GM20431 (cell line): Measurements from ENCODE around the gene CEP162.
"Not testable (repeated sequence)": the region's sequence is repeated elsewhere in the genome, so short reads cannot be mapped to it uniquely, and the experiment has no call there.

Experiments used
- in situ Hi-C: fragments of 300-500 bp; cut with MseI, MboI; formaldehyde crosslinking; loops from one replicate; pipeline ENCODE4 v1.15.0; 2020; ENCODE audit warnings: low sequenced_read_pairs; ENCODE audit not compliant: unreplicated experiment

Gene CEP162

DNA sequence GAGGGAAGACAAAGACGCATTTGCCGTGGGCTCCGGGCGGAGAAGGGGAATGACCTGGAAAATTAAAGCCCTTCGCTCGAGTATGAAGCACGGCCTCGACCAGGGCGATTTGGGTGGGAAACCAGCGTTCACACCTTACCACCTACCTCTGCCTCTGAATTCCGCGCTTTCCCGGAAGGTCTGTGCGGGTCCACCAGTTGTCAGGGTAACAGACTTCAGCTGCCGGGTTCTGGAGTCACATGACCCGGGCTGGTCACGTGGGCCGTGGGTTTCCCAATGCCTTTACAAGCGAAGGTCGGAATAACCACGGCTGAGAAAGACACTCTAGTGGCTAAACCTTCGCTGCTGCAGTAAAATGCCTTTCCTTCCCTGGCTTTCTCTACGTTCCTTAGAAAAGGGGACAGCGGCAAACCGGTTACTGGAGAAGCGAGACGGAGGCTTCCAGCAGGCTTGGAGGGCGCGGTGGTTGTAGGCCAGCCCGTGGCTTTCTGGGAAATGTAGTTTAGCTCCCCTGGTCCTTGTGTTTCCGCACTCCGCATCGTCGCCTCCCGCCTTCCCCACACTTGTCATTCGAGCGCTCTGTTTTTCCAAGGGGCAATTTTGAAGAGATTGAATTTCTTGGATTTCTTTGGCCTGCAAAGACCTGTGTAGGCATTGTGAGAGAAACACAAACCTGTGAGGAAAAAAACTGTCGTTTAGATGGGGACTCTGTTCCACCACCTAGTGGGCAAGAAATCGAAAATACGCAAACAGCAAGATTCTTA is at the start of gene CEP162:
TSS of gene CEP162 (minus strand) at position 210 of the 764 bp plus-strand sequence. CDS start 1,250 bp downstream, outside the sequence.
- in situ Hi-C loops, result no loop called here

DNA sequence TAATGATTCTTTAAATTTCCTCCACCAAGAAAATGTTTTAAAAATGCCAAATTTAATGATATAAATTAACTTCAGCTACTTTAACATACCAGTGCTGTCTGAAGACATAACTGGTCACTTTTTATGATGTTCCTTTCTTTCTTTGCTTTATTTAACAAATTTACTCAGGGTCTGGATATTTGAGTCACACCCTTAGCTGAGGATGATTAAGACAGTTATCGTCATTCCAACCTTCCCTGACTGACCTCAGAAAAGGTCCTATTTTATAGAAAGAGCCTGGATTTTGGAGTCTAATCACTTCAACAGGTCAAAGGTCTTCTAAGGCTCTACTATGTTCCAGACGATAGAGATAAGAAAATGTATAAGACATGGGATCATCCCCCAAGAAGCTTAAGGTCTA is 47.4 kb upstream of the CEP162 start:
- in situ Hi-C loops, result no loop called here

GRCh38 chr6:84273048-84273809 is 45.8 kb upstream of the CEP162 start:
- in situ Hi-C loops, result no loop called here

DNA sequence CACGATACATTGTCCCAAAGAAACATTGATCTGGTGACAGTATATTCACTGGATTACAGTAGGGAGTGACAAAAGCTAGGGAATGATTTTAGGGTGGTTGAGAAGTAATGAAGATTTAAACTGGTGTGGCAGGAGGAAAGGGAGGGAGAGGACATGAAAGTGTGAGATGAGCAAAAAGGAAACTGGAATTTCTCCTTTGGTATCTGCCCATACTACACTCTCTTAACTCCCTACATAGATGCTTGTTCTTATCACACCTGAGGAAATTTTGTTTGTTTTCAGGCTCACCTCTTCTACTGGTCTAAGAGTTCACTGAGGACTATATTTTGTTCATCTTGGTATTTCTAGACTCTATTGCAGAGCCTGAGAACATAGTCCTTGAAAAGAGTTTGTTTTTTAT is 44.9 kb upstream of the CEP162 start:
- in situ Hi-C loops, result no loop called here

GRCh38 chr6:84271061-84271716 is 43.7 kb upstream of the CEP162 start:
- in situ Hi-C loops, result no loop called here

GRCh38 chr6:84269947-84270733 is 42.7 kb upstream of the CEP162 start:
- in situ Hi-C loops, result no loop called here

DNA sequence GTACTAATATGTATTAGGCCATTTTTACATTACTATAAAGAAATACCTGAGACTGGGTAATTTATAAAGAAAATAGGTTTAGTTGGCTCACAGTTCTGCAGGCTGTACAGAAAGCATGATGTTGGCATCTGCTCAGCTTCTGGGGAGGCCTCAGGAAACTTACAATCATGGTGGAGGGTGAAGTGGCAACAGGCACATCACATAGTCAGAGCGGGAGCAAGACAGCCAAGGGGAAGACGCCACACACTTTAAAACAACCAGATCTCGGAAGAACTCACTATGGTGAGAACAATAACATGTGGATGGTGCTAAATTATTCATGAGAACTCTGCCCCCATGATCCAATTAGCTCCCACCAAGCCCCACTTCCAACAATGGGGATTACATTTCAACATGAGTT is 41.3 kb upstream of the CEP162 start:
- in situ Hi-C loops, result no loop called here

DNA sequence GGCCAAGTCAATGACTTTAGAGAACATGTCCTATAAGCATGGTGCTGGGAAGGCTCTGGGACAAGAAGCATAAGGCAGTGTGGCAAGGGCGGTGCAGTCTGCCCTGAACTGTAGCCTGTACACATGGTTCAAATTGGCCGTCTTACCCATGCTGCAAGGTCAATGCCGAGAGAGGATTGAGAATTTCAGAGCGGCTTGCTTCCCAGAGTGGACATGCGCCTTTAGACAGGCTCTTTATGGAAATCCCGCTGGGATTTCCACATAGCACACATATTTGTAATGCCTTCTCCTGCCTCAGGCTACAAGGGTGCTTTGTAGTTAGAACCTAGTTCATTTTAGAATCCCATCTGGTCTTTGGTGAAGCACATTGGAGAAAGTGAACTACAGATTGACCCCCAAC is 36.1 kb upstream of the CEP162 start:
- in situ Hi-C loops, result no loop called here

DNA sequence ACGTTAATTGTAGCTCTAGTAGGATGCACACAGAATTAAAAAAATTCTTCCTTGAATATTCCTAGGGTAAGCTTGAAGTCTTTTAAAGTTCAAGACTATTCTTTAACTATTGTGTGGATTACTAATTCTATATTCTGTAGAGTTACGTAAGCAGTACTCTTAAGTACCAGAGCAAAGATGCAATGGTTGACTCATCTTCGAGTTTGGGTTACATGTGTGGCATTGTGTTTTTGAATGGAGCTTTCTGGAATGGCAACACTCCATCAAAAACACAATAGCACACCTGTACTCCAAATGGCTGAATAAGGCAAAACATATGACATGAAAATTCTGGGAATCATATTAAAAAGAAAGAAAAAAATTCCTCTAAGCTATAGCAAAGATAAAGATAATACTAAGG is 33.5 kb upstream of the CEP162 start:
- in situ Hi-C loops, result no loop called here

GRCh38 chr6:84260196-84260595 is 32.8 kb upstream of the CEP162 start:
- in situ Hi-C loops, result no loop called here

GRCh38 chr6:84258866-84259265 is 31.4 kb upstream of the CEP162 start:
- in situ Hi-C loops, result no loop called here

GRCh38 chr6:84258268-84258667 is 30.8 kb upstream of the CEP162 start:
- in situ Hi-C loops, result no loop called here

DNA sequence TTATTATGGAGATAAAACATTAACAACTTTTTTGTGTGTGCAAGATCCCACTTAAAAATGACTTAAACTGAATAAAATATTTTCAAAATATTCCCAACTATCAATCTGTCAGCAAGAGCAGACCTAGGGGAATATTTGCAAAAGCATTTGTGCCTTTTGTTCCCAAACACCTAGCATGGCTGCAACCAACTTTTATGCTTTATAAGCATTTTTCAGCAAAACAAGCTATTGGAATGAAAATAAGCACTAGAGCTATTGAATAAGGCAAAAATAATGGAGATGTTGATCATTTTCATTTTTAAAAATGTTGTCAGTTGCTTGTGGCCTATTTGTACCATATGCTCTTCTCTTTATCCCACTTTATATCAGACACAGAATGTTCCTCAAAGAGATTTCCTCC is 28.2 kb upstream of the CEP162 start:
- in situ Hi-C loops, result no loop called here

DNA sequence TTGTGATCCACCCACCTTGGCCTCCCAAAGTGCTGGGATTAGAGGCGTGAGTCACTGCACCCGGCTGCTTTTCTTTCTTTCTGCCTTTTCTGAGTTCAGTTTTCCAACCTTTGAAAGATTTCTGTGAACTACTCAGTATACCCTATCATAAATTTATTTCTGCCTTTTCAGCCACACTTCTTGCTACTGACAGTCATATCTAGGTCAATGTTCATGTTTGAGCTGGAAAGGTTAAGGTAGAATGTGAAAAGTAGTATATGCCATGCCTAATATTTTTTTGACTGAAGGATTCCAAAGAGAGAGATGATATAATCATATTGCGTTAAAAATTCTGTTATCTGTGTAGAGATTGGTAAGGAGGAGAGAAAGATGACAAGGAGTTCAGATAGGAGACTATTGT is 25.9 kb upstream of the CEP162 start:
- in situ Hi-C loops, result no loop called here

- in situ Hi-C loops, result no loop called here
Measured at GRCh38 chr6:84251891-84252539, 24.6 kb upstream of the CEP162 start.

GRCh38 chr6:84249724-84250123 is 22.3 kb upstream of the CEP162 start:
- in situ Hi-C loops, result no loop called here

DNA sequence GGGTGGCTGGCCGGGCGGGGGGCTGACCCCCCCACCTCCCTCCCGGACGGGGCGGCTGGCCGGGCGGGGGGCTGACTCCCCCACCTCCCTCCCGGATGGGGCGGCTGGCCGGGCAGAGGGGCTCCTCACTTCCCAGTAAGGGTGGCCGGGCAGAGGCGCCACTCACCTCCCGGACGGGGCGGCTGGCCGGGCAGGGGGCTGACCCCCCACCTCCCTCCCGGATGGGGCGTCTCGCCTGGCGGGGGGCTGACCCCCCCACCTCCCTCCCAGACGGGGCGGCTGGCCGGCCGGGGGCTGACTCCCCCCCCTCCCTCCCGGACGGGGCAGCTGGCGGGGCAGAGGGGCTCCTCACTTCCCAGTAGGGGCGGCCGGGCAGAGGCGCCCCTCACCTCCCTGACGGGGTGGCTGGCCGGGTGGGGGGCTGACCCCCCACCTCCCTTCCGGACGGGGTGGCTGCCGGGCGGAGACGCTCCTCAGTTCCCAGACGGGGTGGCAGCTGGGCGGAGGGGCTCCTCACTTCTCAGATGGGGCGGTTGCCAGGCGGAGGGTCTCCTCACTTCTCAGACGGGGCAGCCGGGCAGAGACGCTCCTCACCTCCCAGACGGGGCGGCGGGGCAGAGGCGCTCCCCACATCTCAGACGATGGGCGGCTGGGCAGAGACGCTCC is 17.1 kb upstream of the CEP162 start:
- in situ Hi-C loops, result not testable (repeated sequence)

GRCh38 chr6:84243240-84243639 is 15.8 kb upstream of the CEP162 start:
- in situ Hi-C loops, result no loop called here

- in situ Hi-C loops, result no loop called here
Measured at GRCh38 chr6:84242265-84242664, 14.8 kb upstream of the CEP162 start.
